ENCODE measurements around the gene POLG2.

Gene POLG2

GRCh38 chr17:64500862-64501765 is 4.3 kb upstream of the POLG2 start:
- CTCF ChIA-PET, result interaction anchor here (1.2 kb wide), 1 partner anchor 148 kb away, joined by 4 read pairs; no protein-coding TSS in a partner anchor

GRCh38 chr17:64500487-64500859 is 3.6 kb upstream of the POLG2 start:
- no peak for TF ChIP-seq CTCF (IDR thresholded peaks at IDR 0.05; ENCODE audit: control extremely low read depth, extremely low read depth, low read depth, missing control alignments)
- ChIA-PET CTCF (no interaction called here), POLR2A (interaction anchor here (0.7 to 0.8 kb wide), 2 partner anchors 10 to 76 kb away, joined by 3 read pairs; no protein-coding TSS in a partner anchor)
- DNase-seq (ENCODE audit: extremely low spot score), result no peak

More at GRCh38 chr17:64500862-64501765, 4.3 kb upstream of the POLG2 start:
- no peak for DNase-seq (ENCODE audit: extremely low spot score)
- POLR2A ChIA-PET, result interaction anchor here (0.7 kb wide), 1 partner anchor 76 kb away, joined by 3 read pairs; no protein-coding TSS in a partner anchor
- TF ChIP-seq CTCF (IDR thresholded peaks at IDR 0.05; ENCODE audit: control extremely low read depth, extremely low read depth, low read depth, missing control alignments), result no peak

DNA sequence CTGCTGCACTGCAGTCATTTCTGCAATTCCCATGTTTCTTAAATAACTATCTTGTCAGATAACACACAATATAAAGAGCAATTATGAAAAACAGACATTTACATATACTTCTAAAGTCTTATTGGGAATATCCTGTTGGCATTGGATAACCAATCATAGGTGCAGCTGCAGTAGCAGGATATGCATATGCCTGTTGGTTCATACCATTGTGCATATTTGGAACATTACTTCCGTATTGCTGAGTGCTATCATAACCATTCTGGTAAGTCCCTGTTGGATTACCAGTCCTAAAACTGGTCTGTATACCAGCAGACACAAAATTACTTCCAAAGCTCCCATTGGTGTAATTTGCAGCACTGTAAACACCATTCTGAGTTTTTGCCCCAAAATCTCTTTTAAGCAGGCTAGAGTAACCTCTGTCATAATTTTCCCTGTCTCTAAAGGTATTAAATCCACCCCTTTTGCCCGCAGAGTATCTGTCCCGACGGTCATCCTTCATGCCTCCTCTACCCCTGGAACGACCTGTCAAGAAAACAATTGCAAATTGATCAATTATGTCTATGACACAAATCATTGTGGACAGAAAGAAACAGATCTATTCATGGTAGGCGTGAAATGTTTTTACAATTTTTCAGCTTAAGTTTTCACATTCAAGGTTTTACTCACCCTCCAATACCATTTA is 3.1 kb upstream of the POLG2 start:
- no peak for DNase-seq (ENCODE audit: extremely low spot score)
- no peak for TF ChIP-seq CTCF (IDR thresholded peaks at IDR 0.05; ENCODE audit: control extremely low read depth, extremely low read depth, low read depth, missing control alignments)
- POLR2A ChIA-PET, result interaction anchor here (0.7 to 1.5 kb wide), 3 partner anchors 10 to 150 kb away, joined by 3 to 8 read pairs (median 3); no protein-coding TSS in a partner anchor
- CTCF ChIA-PET, result interaction anchor here (2.8 to 5.9 kb wide), 2 partner anchors 80 to 149 kb away, joined by 9 to 33 read pairs; no protein-coding TSS in a partner anchor

DNA sequence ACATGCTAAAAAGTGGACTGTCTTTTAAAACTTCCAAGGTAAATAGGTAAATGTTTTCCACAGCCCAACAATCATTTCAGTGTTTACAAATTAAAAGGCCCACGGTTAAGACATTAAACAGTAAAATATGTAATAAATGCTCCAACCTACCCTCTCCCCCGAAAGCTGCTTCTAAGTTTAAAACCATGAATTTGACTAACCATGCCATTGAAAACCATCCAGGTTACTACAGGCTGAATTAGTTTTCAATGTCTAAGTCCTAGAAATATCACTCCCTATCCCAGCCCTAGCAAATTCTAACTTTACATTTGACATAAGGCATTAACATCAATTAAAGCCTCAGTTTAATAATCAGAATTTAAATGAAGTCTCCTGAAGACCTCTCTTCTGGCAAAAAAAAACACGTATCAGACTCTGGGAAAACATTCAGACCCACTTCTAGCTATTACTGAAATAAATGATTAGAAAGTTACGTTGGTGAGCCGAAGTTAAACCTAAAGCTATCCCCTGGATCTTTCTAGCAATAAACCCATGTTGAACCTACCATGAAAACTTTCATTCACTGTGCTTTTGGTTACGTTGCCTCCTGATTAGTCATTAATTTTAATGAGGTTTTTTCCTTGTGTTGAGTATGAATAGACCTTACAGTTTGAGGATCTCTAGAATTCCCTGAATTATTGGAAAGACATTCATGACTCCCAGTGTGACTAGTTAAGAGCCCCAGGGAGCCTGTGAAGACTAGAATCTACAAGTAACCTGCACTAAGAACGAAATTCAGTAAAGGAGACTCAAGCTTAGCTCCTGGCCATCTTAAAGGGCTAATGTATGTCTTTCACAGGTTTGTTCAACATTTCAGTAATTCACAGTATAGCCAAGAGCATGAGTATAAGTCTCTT is 1.7 kb upstream of the POLG2 start:
- POLR2A ChIA-PET, result interaction anchor here (0.6 to 5.2 kb wide), 8 partner anchors 8 to 195 kb away, joined by 3 to 89 read pairs (median 3); partner anchors contain the start of genes CEP95 and DDX5
- no peak for TF ChIP-seq CTCF (IDR thresholded peaks at IDR 0.05; ENCODE audit: control extremely low read depth, extremely low read depth, low read depth, missing control alignments)

GRCh38 chr17:64497565-64498035 is 746 bp upstream of the POLG2 start:
- CTCF ChIA-PET, result interaction anchor here (1.0 to 5.9 kb wide), 10 partner anchors 9 to 152 kb away, joined by 3 to 33 read pairs (median 4); partner anchors contain the start of genes CEP95 and DDX5
- no peak for TF ChIP-seq CTCF (IDR thresholded peaks at IDR 0.05; ENCODE audit: control extremely low read depth, extremely low read depth, low read depth, missing control alignments)
- POLR2A ChIA-PET, result interaction anchor here (0.9 to 5.2 kb wide), 6 partner anchors 9 to 102 kb away, joined by 3 to 89 read pairs (median 4); partner anchors contain the start of genes CEP95 and DDX5
- DNase-seq (ENCODE audit: extremely low spot score), result no peak

More for the DNA sequence above, 1.7 kb upstream of the POLG2 start:
- DNase-seq (ENCODE audit: extremely low spot score), result no peak
- CTCF ChIA-PET, result interaction anchor here (1.2 to 5.9 kb wide), 5 partner anchors 9 to 151 kb away, joined by 3 to 33 read pairs (median 5); partner anchors contain the start of gene CEP95

All from GM10248 (cell line).